Adrenal gland (tissue), 12 donors: Measurements from ENCODE around the gene ANKRD28. TPM values are rescaled to one million over a fixed set of nuclear protein-coding genes. Genes with fewer than 3 reads are reported as not detected.

Source experiments
- DNase-seq, 7 donors: peaks; one replicate each; pipeline ENCODE4 v3.0.0-alpha.2; 2019 to 2020
- H3K27ac ChIP-seq, 5 donors: fragments of 200-600 bp; sonication (generic) in 4 of 5; 1 replicate in 3 of 5; 2 replicates in 2 of 5; pipeline versions ENCODE4 v1.5.1 to v1.8.0; 2016 to 2020; ENCODE audit warnings: mild to moderate bottlenecking in 1 of 5
- H3K27me3 ChIP-seq: fragments of 200-600 bp; 2 replicates; pipeline ENCODE4 v1.8.0; 2021
- H3K36me3 ChIP-seq, 2 donors: fragments of 200-600 bp; replicated peaks in 1 of 2; 1 replicate in 1 of 2; 2 replicates in 1 of 2; pipeline versions ENCODE4 v1.5.1 to v1.8.0; 2018 to 2022
- H3K4me1 ChIP-seq, 2 donors: fragments of 200-600 bp; replicated peaks in 1 of 2; 1 replicate in 1 of 2; 2 replicates in 1 of 2; pipeline versions ENCODE4 v1.5.1 to v1.8.0; 2018 to 2021
- H3K4me3 ChIP-seq, 4 donors: fragments of 200-600 bp; sonication (generic) in 3 of 4; one replicate each; pipeline ENCODE4 v1.5.1; 2016 to 2018
- H3K9me3 ChIP-seq, 3 donors: fragments of 200-600 bp; sonication (generic) in 1 of 3; replicated peaks in 1 of 3; 1 replicate in 2 of 3; 2 replicates in 1 of 3; pipeline versions ENCODE4 v1.5.1 to v1.8.0; 2016 to 2021
- POLR2A ChIP-seq, 2 donors: fragments of 450-650 bp; IDR thresholded peaks; one replicate each; pipeline ENCODE4 v1.6.1; 2017; ENCODE audit warnings: antibody characterized with exemption in 2 of 2, mild to moderate bottlenecking in 2 of 2, moderate library complexity in 1 of 2
- WGBS, 4 donors: extraction: QIAGEN DNeasy Blood & Tissue Kit in 2 of 4; methylation state at CpG; one replicate each; pipeline versions ENCODE4 v1.1.5 to v1.1.7; 2013 to 2017; 5-methylcytosine and 5-hydroxymethylcytosine counted together
- intact Hi-C, 2 donors: fragments of 100-400 bp; cut with DNase I; formaldehyde crosslinking; loops; one replicate each; pipeline versions ENCODE4 v1.14.1 to v1.15.0; 2022 to 2023
- polyA plus RNA-seq, 3 donors: library from polyadenylated mRNA; stranded (reverse); fragments of 200-250 nt in 2 of 3; fragments of 350-450 nt in 1 of 3; fragmentation: Illumina TruSeq in 1 of 3; extraction: RNeasy Lipid Tissue Mini Kit (QIAGEN cat#74804) in 1 of 3; gene quantifications; one replicate each; pipeline ENCODE4 v1.2.3, GENCODE V29; 2013 to 2014
- total RNA-seq, 9 donors: library from RNA; depleted of rRNA in 4 of 9; stranded (reverse); fragments of >200 nt in 4 of 9; fragments of 120-200 nt in 1 of 9; fragmentation: NEBNext Ultra II Directional in 1 of 9; extraction: Animal tissue kit (Norgen Biotek cat#: 25700) in 1 of 9; gene quantifications; one replicate each; pipeline versions ENCODE4 v1.1.0 to v1.2.4, GENCODE V29; 2013 to 2023
- TF ChIP-seq, protein P1 (sequence below), 6 experiments: fragments of 450-650 bp in 4 of 6; fragments of 200-600 bp in 2 of 6; sonication (generic) in 1 of 6; IDR thresholded peaks; 1 replicate in 5 of 6; 2 replicates in 1 of 6; pipeline versions ENCODE4 v1.5.1 to v1.8.0; 2016 to 2021; ENCODE audit warnings: antibody characterized with exemption in 6 of 6, mild to moderate bottlenecking in 2 of 6, moderate library complexity in 1 of 6
- donor health status: healthy with polysubstance abuse.
- donor health status: Bipolar disorder and iron deficiency.
- donor health status: DM: yes; HTN: yes; CAD: no.
- donor health status: DM: no; HTN: no; CAD: no.
- donor health status: DM: no; HTN: no; CAD: no.
- donor health status: DM: yes; HTN: yes; CAD: no.

ANKRD28 gene
- total and polyA plus RNA-seq, 12 donors = 11.0 to 71.7 (median 34.5) TPM

- Histone ChIP-seq H3K27ac (no peak overlapping the region), H3K36me3 (peaks cover 0 to 11% of the 10 kb centered on the region in 2 donors), H3K4me3 (no peak overlapping the region), H3K9me3 (no peaks in the 10 kb centered on the region), H3K27me3 (no peaks in the 10 kb centered on the region), H3K4me1 (no peaks in the 10 kb centered on the region)
- TF ChIP-seq, protein P1, sequence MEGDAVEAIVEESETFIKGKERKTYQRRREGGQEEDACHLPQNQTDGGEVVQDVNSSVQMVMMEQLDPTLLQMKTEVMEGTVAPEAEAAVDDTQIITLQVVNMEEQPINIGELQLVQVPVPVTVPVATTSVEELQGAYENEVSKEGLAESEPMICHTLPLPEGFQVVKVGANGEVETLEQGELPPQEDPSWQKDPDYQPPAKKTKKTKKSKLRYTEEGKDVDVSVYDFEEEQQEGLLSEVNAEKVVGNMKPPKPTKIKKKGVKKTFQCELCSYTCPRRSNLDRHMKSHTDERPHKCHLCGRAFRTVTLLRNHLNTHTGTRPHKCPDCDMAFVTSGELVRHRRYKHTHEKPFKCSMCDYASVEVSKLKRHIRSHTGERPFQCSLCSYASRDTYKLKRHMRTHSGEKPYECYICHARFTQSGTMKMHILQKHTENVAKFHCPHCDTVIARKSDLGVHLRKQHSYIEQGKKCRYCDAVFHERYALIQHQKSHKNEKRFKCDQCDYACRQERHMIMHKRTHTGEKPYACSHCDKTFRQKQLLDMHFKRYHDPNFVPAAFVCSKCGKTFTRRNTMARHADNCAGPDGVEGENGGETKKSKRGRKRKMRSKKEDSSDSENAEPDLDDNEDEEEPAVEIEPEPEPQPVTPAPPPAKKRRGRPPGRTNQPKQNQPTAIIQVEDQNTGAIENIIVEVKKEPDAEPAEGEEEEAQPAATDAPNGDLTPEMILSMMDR (IDR thresholded peaks at IDR 0.05) = no peak
- TF ChIP-seq POLR2A (IDR thresholded peaks at IDR 0.05) = no peak
- intact Hi-C loops = no loop called here
- no peak for DNase-seq
- 89 to 98% (median 92%) methylated on average over 3 of the region's 3 CpGs for whole genome bisulfite sequencing, 4 donors
These were observed 130.3 kb downstream of the ANKRD28 start for GRCh38 chr3:15667484-15667883.

- Histone ChIP-seq H3K9me3 (no peaks in the 10 kb centered on the region), H3K4me3 (no peak overlapping the region), H3K4me1 (no peaks in the 10 kb centered on the region), H3K27ac (no peak overlapping the region), H3K27me3 (no peaks in the 10 kb centered on the region), H3K36me3 (peaks cover 0 to 11% of the 10 kb centered on the region in 2 donors)
- DNase-seq = no peak
- intact Hi-C loops = no loop called here
- WGBS, 4 donors = 83 to 90% (median 87%) methylated on average over 5 of the region's 5 CpGs
- TF ChIP-seq POLR2A (IDR thresholded peaks at IDR 0.05) = no peak
- TF ChIP-seq, protein P1 (IDR thresholded peaks at IDR 0.05) = no peak
These were observed 131.5 kb downstream of the ANKRD28 start for GRCh38 chr3:15666277-15666676.

DNA sequence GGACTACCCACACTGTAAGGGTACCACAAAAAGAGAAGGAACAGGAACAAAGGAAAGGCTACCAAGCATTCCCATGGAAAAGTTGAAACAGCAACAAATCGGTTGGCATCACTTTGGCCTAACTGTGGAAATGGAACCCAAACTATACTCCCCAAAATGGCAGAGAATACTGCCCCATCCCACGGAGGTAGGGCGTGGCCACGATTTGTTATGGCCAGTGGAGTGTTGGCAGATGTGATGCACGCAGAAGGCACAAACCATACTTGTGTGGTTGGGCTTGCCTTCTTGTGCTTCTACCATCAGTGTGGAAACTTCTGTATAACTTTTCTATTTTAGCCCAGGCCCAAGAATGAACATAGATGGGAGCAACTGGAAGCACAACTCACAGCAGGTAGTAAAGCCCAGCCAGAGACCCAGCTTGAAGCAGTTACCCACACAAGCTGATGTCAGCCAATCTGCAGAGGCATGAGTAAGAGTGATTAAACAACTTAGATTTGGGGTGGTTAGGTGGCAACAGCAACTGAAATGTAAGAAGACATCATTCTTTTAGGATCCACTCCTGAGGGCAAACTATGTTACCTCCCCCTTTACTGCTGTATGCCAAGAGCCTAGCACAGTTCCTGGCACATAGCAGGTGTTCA lies 132.1 kb downstream of the ANKRD28 start:
- DNase-seq = no peak
- 93 to 98% (median 97%) methylated on average over 5 of the region's 5 CpGs for WGBS, 4 donors
- Histone ChIP-seq H3K4me1 (no peaks in the 10 kb centered on the region), H3K27ac (no peak overlapping the region), H3K36me3 (peaks cover 0 to 11% of the 10 kb centered on the region in 2 donors), H3K9me3 (no peaks in the 10 kb centered on the region), H3K4me3 (no peak overlapping the region), H3K27me3 (no peaks in the 10 kb centered on the region)
- TF ChIP-seq POLR2A (IDR thresholded peaks at IDR 0.05) = no peak
- TF ChIP-seq, protein P1 (IDR thresholded peaks at IDR 0.05) = no peak
- intact Hi-C loops = no loop called here

DNA sequence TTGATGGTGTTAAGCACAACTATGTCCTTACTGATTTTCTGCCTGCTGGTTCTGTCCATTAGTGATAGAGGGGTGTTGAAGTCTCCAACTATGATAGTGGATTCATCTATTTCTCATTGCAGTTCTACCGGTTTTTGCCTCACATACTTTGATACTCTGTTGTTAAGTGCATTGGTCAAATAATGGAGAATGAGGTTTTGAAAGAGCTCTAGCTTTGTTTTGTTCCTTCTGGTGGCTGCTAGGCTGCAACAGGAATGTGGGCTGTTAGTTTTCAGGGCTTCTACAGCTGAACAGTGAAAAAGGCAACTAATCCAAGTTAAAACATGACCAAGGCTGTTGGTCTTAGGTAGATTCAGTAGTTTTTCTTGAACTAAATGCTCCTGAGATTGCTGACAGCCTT lies 133.6 kb downstream of the ANKRD28 start:
- TF ChIP-seq POLR2A (IDR thresholded peaks at IDR 0.05) = no peak
- TF ChIP-seq, protein P1 (IDR thresholded peaks at IDR 0.05) = no peak
- no peaks in the 10 kb centered on the region for H3K9me3 ChIP-seq

More for the DNA sequence above, 133.6 kb downstream of the ANKRD28 start:
- no peaks in the 10 kb centered on the region for H3K4me1 ChIP-seq
- H3K27ac ChIP-seq = no peak overlapping the region
- H3K36me3 ChIP-seq = peaks cover 0 to 5% of the 10 kb centered on the region in 2 donors
- WGBS, 4 donors = 87 to 100% (median 93%) methylated on average over 1 of the region's 1 CpG
- H3K27me3 ChIP-seq = no peaks in the 10 kb centered on the region
- no peak for DNase-seq
- no peak overlapping the region for H3K4me3 ChIP-seq
- intact Hi-C loops = no loop called here
